ENCODE measurements around the gene NAA40.
A peak's percentile ranks its signal among the peaks of the same experiment; 100 is the strongest.

The NAA40 gene

GRCh38 chr11:63993100-63993499 is 54.3 kb downstream of the NAA40 start:
- DNase-seq: no peak

DNA sequence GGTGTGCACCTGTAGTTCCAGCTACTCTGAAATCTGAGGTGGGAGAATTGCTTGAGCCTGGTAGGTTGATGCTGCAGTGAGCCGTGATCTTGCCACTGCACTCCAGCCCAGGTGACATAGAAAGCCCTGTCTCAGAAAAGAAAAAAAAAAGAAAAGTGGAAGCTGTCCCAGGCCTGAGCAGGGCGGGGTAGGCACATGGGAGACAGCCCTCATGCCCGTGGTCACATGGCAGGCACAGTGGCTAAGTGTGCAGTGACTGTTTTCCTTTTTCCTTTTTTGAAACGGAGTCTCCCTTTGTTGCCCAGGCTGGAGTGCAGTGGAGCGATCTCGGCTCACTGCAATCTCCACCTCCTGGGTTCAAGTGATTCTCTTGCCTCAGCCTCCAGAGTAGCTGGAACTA is 55.2 kb downstream of the NAA40 start:
- DNase-seq: no peak

GRCh38 chr11:63996512-63996911 is 57.7 kb downstream of the NAA40 start:
- no peak for DNase-seq

- no peak for DNase-seq
Measured at GRCh38 chr11:63997104-63997700, 58.4 kb downstream of the NAA40 start.

DNA sequence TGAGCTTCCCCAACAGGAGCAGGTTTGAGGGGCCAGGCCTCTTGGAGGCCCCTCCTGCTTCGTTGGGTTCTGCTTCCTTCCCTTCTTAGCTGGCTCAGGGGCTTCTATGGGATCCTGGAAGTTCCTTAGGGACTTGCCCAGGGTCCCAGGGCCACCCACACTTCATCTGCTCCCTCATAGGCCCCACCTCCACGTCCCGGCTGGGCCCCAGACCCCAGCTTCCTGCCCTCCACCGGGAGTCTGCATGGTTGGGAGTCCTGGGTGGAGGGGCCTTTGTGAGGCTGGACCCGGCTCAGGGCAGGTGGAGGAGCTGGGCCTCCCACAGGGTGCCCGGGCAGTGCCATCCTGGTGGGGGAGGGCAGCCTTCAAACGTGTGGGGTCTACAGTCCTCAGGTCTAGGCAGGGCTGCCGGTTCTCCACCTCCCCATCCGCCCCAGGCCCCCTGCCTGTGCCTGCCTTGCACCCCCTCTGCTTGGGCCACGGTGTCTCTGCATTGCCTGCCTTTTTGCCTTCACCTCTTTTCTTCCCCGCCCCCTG is 59.1 kb downstream of the NAA40 start:
- DNase-seq: no peak

DNA sequence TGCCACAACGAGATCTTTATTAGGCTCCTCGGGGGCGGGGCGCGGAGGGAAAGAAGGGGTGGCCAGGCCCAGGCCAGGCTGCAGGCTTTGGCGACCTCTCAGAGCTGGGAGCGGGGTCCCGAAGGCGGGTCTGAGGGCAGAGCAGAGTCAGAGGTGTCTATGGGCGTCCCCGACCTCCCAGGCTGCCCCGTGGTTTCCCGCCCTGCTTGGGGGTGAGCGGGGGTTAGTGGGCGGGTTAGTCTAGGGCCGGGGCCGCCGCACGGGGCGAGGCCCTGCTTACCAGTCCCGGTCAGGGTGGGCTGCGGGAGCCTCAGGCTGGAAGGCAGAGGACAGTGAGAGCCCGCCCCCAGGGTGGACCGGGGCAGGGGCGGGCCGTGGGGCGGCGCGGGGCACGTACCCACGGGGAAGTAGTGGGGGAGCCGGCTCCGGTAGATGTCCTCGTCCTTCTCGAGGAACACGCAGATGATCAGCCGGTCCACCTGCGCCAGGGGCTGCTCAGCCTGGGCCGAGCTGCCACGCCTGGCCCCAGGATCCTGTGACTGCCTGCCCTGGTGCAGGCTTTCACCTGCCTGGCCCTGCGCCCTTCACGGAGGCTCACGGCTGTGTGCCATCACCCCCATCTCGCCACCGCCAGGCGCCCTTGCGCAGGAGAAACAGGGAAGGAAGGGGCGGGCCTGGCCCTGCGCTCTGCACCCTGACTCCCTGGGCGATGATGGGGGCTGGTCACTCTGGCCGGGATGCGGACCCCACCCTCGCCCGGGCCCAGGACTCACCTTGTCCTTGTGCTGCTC is 60.0 kb downstream of the NAA40 start:
- no peak for DNase-seq

GRCh38 chr11:63999349-64000025 is 60.7 kb downstream of the NAA40 start:
- peak; percentile 70 for DNase-seq

- DNase-seq: peak; percentile 74
Measured at GRCh38 chr11:64000026-64000739, 61.4 kb downstream of the NAA40 start.

GRCh38 chr11:64000740-64001483 is 62.1 kb downstream of the NAA40 start:
- no peak for DNase-seq

DNA sequence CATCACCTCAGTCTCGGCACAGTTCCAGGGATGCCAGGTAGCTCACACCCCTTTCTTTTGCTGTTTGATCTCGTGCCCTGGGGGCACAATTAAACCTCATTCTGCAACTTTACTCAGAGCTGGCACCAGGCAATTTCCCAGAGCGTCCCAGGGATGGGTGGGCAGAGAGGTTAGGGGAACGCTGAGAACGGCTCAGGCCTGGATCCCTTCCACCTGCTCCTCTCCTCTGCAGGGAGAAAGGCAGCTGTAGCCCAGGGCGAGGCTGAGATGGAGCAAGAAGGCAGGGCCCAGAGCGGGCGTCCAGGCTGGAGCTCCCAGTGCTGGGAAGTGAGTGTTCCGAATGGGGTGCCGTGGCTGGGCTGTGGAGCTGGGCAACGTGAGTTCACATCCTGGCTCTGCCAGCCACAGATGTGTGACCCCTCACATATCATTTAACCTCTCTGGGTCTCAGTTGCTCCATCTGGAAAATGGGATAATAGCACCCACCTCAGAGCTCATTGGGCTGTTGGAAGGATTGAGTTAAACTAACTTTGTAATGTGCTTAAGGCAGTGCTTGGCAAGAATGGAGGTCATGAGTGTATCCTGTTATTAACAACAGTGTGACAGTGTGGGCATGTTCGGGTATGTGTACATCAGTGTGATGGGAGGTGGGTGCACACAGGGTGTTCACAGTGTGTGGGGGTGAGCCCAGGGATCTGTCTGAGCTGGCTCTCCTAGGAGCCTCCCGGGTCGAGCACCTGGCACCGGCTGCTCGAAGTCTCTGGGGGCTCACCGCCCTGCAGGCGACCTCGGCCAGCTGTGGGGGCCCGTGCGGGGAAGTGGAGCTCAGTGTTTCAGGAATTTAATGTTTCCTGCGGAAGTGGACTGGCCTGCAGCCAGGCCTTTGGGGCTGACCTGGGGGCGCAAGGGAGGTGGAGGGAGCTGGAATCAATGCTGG is 63.0 kb downstream of the NAA40 start:
- no peak for DNase-seq

DNA sequence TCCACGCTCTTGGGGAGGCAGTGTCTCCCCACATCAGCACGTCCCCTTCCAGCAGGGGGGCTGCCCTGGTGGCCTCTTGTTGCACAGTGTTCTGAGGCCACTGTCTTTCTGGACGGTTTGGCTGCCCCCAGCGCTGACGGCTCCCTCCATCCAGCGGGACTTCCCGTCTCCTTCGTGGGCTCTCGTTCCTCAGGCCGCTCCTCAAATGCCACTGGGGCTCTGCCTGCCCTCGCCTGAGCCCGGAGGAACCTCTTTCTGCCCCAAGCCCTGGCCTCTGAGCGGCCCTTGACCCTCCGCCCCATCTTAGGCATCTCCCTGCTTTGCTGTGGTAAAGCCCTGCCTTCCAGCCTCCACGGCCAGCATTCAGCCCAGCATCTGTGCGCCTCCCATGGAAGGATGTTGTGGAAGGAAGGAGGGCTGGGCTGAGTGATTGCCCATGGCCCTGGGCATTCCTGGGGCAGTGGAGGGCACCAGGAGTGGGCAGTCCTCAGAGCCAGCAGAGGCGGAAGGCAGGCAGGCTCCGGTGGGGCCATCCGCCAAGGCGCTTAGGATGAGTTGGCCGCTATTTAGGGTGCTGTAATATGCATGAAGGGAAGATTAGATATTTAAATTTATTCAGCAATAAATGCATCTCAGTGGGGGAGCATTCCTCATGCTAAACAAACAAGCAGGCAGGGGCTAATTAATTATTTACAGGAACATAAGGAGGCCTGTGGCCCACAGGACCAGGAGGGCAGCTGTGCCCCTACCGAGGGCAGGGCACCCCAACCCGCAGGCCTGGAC is 65.2 kb downstream of the NAA40 start:
- no peak for DNase-seq

GRCh38 chr11:64004590-64004984 is 65.8 kb downstream of the NAA40 start:
- DNase-seq: no peak

DNA sequence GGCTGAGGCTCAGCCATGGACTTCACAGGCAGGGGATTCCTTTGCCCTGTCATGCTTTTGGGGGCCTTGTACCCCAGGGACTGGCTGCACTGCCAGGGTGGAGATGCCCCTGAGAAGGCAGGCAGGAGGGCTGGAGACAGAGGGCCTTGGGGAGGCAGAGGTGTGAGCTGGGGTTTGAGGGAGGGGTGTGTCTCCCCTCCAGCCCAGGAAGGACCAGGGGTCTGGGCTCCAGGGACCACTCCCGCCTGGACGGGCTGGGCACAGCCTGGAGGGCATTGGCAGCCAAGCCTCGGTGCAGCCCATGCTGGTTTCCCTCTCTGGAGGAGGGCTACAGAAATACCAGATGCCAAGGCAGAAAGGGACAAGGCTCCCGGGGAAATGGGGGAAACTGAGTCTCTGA is 66.9 kb downstream of the NAA40 start:
- no peak for DNase-seq

GRCh38 chr11:64006398-64006797 is 67.6 kb downstream of the NAA40 start:
- no peak for DNase-seq

Measured in activated naive CD4-positive, alpha-beta T cell treated with anti-CD3 and anti-CD28 coated beads, Interleukin-2, amount 50 U/mL, for 16 hours (primary cell).